ENCODE measurements around the gene IRF2.

IRF2 gene

DNA sequence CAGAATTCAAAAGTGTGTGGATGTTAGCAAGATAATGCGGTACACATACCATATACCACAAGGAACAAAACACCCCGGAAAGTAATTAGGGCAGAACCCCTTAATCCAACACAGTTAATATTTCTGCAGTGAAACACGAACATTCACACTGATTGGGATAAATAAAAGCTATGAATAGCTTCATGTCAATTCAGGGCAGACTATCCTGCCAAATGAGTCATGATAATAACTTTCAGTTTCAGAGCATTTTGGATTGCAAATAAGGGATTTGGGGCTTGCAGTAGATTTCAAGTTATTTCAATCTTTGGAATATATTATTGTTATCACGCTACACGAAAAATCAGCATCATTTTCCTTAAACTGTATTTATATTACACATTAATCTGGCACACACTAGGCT lies 24.3 kb downstream of the IRF2 start:
- DNase-seq (ENCODE audit: low read depth), result no peak

DNA sequence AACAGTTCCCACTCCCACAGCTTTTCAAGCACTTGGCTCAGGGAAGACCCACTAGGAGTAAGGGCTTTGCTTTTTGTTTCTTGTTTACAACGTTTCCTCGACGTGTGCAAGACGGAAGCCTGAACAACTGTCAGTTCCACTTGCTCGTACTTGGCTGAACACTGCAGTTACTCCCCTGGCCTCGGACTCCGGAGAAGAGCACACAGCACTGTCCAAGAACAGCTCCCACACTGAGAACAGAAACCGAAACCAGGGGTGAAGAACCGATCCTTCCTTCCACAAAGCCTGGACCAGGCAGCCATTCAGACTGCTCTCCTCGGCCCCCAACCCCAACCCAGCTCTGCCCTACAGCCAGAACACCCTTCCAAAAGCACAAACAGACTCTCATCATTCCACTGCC lies 25.5 kb downstream of the IRF2 start:
- DNase-seq (ENCODE audit: low read depth), result no peak

DNA sequence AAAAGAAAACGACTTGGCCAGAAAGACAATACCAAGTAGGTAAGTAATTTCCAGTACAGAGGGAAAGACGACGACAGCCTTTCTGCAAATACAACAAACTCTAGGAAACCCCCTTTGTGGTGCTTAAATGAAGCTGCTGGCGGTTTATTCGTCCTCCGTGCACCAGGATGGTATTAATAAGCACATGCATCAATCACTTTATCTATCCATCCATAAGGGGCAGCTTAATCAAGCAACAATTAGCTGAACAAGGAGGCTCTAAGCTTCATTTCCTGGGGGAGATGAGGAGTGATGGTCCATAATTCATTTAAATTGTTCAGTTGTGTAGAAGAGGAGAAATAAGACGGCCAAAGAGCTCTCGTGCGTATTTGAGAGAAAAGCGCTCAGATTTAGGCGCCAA lies 26.2 kb downstream of the IRF2 start:
- no peak for DNase-seq (ENCODE audit: low read depth)

DNA sequence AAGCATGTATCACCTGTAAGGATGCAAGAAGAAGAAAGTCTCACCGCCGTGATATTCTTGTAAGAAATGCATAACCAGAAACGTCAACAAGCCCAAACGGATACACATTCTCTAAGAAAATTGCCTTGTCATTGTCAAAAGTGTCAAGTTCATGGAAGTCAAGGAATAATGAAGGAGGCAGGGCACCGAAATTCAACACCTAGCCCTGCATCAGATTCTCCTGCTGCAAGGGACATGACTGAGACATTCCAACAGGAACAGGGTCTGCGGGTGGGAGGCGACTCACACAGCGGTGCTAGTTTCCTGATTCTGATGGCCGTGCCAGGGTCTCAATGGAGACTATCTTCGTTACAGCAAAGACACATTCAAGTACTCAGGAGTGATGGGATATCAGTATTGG lies 26.7 kb downstream of the IRF2 start:
- DNase-seq (ENCODE audit: low read depth), result no peak

DNA sequence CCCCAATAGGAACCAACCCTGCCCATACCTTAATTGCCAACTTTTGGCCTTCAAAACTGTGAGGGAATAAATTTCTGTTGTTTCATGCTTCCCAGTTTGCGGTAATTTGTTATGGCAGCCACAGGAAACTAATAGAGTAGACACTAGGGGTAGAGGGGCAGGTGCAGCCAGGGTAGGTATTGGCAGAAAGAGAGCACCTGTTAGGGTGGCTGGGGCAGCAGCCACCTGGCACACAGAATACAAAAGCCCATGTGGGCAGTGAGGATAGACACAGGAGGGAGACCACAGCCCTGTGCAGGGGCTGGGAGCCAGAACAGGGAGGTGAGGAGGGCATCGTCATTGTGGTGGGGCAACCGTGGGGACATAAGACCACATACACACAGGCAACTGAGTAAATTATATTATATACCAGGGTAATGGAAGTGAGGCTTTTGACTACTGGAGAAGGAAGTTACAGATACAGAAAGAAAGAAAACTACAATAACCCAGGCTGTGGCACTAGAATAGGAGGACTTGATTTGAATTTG lies 28.2 kb downstream of the IRF2 start:
- DNase-seq (ENCODE audit: low read depth), result no peak

GRCh38 chr4:184444953-184445309 lies 29.4 kb downstream of the IRF2 start:
- no peak for DNase-seq (ENCODE audit: low read depth)

- DNase-seq (ENCODE audit: low read depth), result no peak
Observed at GRCh38 chr4:184444215-184444952, 30.0 kb downstream of the IRF2 start.

DNA sequence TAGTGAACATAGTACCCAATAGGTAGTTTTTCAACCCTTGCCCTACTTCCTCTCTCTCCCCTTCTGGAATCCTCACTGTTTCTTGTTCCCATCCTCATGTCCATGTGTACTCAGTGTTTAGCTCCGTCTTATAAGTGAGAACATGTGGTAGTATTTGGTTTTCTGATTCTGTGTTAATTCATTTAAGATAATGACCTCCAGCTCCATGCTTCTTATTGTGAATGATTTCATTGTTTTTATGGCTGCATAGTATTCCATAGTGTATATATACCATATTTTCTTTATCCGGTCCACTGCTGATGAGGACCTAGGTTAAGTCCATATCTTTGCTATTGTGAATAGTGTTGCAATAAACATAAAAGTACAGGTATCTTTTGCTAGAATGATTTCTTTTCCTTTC lies 31.0 kb downstream of the IRF2 start:
- DNase-seq (ENCODE audit: low read depth), result no peak

GRCh38 chr4:184442314-184442635 lies 32.1 kb downstream of the IRF2 start:
- DNase-seq (ENCODE audit: low read depth), result no peak

- no peak for DNase-seq (ENCODE audit: low read depth)
Observed at GRCh38 chr4:184441461-184442313, 32.7 kb downstream of the IRF2 start.

DNA sequence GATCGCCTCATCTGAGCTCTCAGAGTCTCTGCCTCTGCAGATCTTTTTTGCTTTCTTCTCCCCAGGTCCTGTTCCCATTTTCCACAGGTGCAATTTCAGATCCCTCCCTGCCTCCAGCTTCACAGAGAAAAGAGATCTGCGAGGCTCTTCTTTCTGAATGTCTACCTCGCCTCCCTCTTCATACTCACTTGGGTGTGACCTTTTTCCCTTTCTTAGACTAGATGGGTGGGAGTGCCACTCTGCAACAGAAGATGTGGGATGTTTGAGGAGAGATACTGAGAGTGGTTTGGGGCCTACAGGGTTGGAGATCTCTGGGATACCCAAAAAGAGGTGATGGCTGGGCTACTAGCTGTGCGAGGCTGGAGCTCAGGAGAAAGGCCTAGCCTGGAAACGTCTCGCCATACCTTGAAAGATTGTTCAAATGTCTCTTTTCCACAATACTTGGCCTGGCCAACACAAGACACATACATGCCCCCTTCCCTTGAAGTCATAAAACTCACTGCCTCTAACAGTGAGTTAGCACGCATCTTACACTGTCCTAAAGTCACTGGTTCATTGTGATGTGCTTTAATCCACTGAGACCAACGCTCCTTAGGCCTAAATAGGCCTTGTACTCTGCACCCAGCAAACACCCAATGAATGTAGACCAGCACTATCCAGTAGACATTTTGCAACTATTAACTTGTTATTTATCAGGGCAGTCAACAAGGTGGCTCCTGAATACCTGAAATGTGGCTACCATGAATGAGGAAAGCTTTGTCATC lies 33.6 kb downstream of the IRF2 start:
- DNase-seq (ENCODE audit: low read depth), result no peak

DNA sequence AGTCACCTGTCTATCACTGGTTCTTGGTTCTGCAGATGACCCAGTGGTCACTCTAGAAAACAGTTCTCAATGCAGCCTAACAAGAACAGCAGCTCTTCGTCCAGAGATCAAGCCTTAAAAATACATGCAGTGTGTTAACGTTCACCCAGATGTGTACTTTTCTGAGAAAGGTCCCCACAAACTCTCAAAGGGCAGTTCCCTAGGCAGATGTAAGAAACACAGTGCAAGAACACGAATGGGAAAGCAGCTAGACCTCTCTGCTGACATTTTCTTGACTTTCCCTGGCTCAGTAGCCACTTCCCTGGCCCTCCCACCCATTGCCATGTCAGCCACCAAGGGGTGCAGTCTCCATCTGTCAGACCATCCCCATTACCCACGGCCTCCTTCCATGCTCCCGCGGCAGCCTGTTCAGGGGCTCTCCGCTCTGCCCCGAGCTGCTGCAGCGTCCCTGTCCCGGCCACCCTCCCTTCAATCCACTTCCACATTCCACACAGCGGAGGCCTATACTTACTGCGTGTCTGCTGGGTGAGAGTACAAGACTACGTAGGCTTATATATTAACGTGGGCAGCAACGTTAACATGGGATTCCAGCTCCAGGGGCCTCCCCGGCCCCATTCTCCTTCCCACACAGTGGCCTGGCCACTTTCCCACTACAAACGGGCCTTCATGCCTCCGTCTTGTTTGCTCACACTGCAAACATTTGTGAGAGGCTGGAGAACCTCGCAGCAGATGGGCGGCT lies 34.3 kb downstream of the IRF2 start:
- no peak for DNase-seq (ENCODE audit: low read depth)

DNA sequence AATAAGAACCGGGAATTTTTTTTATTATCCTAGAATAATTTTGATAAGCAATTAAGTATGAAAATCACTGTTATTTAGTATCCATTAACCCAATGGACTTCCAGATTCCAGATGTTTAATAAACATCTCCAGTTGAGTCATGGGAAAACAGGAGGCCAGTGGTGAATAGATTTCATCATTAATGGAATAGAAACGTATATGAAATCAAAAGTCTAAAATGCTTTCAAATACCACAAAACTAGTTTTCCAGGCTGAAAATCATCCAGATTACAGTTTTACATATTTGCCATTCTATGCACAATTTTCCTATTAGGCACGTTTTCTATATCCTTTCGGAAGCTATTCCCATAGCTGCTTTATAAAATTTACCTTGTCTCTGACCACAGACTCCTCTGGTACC lies 35.0 kb downstream of the IRF2 start:
- no peak for DNase-seq (ENCODE audit: low read depth)

- DNase-seq (ENCODE audit: low read depth), result no peak
Observed at GRCh38 chr4:184438375-184438774, 36.0 kb downstream of the IRF2 start.

DNA sequence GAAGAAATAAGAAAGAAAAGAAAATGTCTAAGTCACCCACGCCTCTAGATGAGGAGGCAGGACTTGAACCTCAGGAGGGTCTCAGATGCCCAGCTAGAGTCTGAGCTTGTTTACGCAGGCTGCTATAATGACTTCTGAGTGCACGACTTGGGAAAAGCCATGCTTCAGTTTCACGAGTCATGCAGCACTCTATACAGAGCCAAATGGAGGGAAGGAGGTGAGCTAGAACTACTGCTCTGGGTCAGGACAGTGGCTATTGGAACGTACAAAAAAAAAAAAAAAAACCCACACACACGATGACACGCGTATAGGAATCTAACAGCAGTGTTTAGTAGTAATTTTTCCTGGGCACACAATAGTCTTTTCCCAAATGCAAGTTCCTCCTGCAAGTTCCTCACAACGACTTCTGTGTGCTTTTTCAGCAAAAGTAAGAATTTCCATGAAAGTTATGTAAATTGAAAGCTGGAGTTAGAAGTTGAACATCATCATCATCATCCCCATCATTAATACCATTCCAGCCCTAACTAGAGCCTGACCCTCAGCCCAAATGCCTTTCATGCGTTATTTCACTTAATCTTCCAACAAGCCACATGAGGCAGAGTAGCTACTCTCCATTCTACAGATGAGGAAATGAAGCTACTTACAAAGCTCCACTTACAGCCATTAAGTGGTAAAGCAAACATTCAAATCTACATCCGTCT lies 36.6 kb downstream of the IRF2 start:
- no peak for DNase-seq (ENCODE audit: low read depth)

- no peak for DNase-seq (ENCODE audit: low read depth)
Observed at GRCh38 chr4:184434501-184435066, 39.8 kb downstream of the IRF2 start.

GRCh38 chr4:184434021-184434420 lies 40.3 kb downstream of the IRF2 start:
- DNase-seq (ENCODE audit: low read depth), result no peak

DNA sequence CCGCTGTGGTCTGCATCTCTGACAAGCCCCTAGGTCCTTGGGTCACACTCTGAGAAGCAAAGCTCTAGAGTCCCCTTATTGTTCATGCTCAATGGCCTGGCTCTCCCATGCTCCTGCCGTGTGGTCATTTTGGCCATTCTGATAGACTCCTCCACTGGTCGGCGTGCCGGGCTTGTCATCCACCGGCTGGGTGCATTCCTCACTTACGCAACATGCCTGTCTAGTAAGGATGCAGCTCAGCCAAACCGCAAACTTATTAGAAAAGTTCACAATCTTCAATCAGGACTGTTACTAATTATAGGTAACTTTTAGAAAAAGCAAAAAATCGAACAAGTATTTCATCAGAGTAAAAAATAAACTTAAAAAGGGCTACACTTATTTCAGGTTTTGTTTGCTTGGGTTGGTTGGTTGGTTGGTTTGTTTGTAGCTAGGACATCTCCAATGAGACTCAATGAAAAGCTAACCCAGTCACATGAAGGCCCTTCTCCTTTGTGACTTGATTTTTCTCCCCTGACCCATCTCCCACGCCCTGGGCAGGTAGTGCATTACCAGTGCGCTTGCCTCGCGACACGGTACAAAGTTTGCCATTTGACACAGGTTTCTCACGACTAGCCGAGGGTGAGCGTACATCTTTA lies 41.0 kb downstream of the IRF2 start:
- no peak for DNase-seq (ENCODE audit: low read depth)

DNA sequence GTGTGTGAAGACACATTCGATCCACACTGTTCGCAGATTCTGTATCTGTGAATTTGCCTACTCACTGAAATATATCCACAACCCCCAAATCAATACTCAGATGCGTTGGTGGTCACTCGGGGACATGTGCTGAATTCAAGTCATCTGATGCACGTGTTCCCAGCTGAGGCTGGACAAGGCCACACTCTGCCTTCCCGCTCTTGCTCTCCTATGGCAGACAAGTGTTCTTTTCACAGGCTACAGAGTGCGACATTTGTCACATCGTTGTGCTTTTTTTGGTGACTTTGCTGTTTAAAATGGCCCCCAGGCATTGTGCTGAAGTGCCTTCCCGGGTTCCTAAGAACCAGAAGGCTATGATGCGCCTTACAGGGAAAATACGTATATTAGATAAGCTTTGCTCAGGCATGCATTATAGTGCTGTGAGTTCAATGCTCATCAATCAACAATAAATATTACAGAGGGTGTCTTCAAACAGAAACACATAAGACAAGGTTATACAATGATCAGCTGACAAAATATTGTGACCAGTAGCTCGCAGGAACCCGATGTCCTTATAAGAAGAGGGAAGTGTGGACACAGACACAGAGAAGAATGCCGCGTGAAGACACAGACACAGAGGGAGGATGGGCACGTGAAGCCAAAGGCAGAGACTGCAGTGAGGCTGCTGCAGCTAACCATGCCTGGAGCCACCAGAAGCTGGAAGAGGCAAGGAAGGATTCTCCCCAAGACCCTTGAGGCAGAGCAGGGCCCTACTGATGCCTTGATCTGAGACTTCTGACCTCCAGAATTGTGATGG lies 42.0 kb downstream of the IRF2 start:
- DNase-seq (ENCODE audit: low read depth), result no peak

DNA sequence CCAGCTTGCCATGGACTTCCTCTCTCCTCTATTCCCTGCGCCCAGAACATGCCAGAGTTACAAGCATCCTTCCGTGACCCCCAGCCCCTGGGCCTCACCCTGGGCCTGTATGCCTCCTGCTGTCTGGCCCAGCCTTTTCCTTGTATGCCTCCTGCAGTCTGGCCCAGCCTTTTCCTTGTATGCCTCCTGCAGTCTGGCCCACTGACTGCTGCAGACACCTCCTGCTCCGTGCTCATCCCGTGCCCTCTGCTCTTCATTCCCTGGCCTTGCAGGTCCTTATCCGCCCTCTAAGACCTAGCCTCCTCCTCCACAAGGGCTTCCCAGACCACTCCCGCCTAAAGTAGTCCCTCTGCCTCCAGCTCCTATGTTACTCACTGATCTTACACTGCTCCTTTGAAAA lies 44.2 kb downstream of the IRF2 start:
- no peak for DNase-seq (ENCODE audit: low read depth)

All from HS-5 (cell line).